ENCODE results near the gene SLC2A4RG. TPM values are rescaled to one million over a fixed set of nuclear protein-coding genes. Genes with fewer than 3 reads are reported as not detected.

SLC2A4RG gene
- total RNA-seq, 2 experiments from 2014 or later, result 123 to 125 TPM

GRCh38 chr20:63734946-63735858 lies 4.4 kb upstream of the SLC2A4RG start:
- Histone ChIP-seq H3K27ac (ENCODE audit: low read depth in 1 of 2, low read length in 2 of 2) (peak overlapping the region in 1 of 2 donors; percentile 83), H3K36me3 (ENCODE audit: insufficient read depth, low read length) (peaks cover 49% of the 10 kb centered on the region), H3K27me3 (ENCODE audit: control insufficient read depth in 1 of 2, insufficient read depth in 2 of 2, low read length in 2 of 2) (no peaks in the 10 kb centered on the region), H3K4me3 (ENCODE audit: low read length) (no peak overlapping the region), H3K9me3 (ENCODE audit: control insufficient read depth in 1 of 2, insufficient read depth in 1 of 2, low read length in 2 of 2) (no peaks in the 10 kb centered on the region), H3K4me1 (ENCODE audit: insufficient read depth, low read length) (peaks cover 67% of the 10 kb centered on the region)
- H3K4me3 Mint-ChIP-seq, result peak overlapping the region; percentile 91
- POLR2A ChIA-PET, result interaction anchor here (0.6 to 9.9 kb wide), 7 partner anchors 16 to 129 kb away, joined by 3 to 168 read pairs (median 13); partner anchors contain the start of genes ARFRP1, RTEL1, TPD52L2 and ZGPAT
- H3K36me3 Mint-ChIP-seq (ENCODE audit: low read depth), result peaks cover 26% of the 10 kb centered on the region
- CTCF ChIA-PET, result interaction anchor here (1.1 to 6.3 kb wide), 5 partner anchors 13 to 93 kb away, joined by 4 to 44 read pairs (median 15); partner anchors contain the start of genes ARFRP1 and ZGPAT
- H3K9me3 Mint-ChIP-seq, result no peaks in the 10 kb centered on the region
- peak overlapping the region; percentile 88 for H3K27ac Mint-ChIP-seq
- no peaks in the 10 kb centered on the region for H3K27me3 Mint-ChIP-seq
- ATAC-seq (ENCODE audit: poor library complexity) (no peak), DNase-seq (peak in 2 of 14 experiments; percentile 35 to 43)
- H3K4me1 Mint-ChIP-seq (ENCODE audit: low read depth), result peaks cover 25% of the 10 kb centered on the region
- no peak for TF ChIP-seq CTCF (IDR thresholded peaks at IDR 0.05)
- intact Hi-C loops (cut with DNase I, micrococcal nuclease), result loop anchor here in 1 of 2 experiments (5.0 to 10.0 kb wide), 2 partner anchors 47 to 80 kb away; partner anchors contain the start of genes RTEL1 and STMN3

GRCh38 chr20:63735859-63736718 lies 3.5 kb upstream of the SLC2A4RG start, which contains the start of gene LIME1:
Gene LIME1 (plus strand): TSS chr20:63736664. CDS start chr20:63737550, 886 bp downstream.
- peak within 1 kb of the TSS; percentile 49 to 83 for H3K27ac ChIP-seq (ENCODE audit: low read depth in 1 of 2, low read length in 2 of 2)
- Mint-ChIP-seq H3K27me3 (no peaks in the 10 kb centered on the region), H3K27ac (peak within 1 kb of the TSS; percentile 88), H3K9me3 (no peaks in the 10 kb centered on the region), H3K36me3 (ENCODE audit: low read depth) (peaks cover 26% of the 10 kb centered on the region), H3K4me1 (ENCODE audit: low read depth) (peaks cover 25% of the 10 kb centered on the region), H3K4me3 (peak within 1 kb of the TSS; percentile 91)
- peak within 1 kb of the TSS; percentile 92 for H3K4me3 ChIP-seq (ENCODE audit: low read length)
- CTCF ChIA-PET, result interaction anchor here (1.1 to 6.3 kb wide), 7 partner anchors 13 to 128 kb away, joined by 4 to 44 read pairs (median 5); partner anchors contain the start of genes ARFRP1 and ZGPAT
- no peak for TF ChIP-seq CTCF (IDR thresholded peaks at IDR 0.05)
- H3K4me1 ChIP-seq (ENCODE audit: insufficient read depth, low read length), result peaks cover 65% of the 10 kb centered on the region
- no peaks in the 10 kb centered on the region for H3K27me3 ChIP-seq (ENCODE audit: control insufficient read depth in 1 of 2, insufficient read depth in 2 of 2, low read length in 2 of 2)
- peak; percentile 70 to 94 (median 82) for DNase-seq
- intact Hi-C loops (cut with DNase I, micrococcal nuclease), result loop anchor here (1.0 to 10.0 kb wide), 5 partner anchors 15 to 81 kb away; partner anchors contain the start of genes ARFRP1 (in 1 of the 2), RTEL1 (in 1 of the 2), STMN3 (in 1 of the 2) and ZGPAT (in 1 of the 2)
- peaks cover 50% of the 10 kb centered on the region for H3K36me3 ChIP-seq (ENCODE audit: insufficient read depth, low read length)
- POLR2A ChIA-PET, result interaction anchor here (0.6 to 9.9 kb wide), 24 partner anchors 8 to 215 kb away, joined by 3 to 168 read pairs (median 6); partner anchors contain the start of genes ARFRP1, GMEB2, PPDPF and PTK6
- H3K9me3 ChIP-seq (ENCODE audit: control insufficient read depth in 1 of 2, insufficient read depth in 1 of 2, low read length in 2 of 2), result no peaks in the 10 kb centered on the region
- ATAC-seq (ENCODE audit: poor library complexity), result peak; percentile 71
